Caco-2 (cell line): ENCODE results near the gene RIMBP3C. TPM values are rescaled to one million over a fixed set of nuclear protein-coding genes. Genes with fewer than 3 reads are reported as not detected.
A peak's percentile ranks its signal among the peaks of the same experiment; 100 is the strongest.
"Not testable (repeated sequence)": the region's sequence is repeated elsewhere in the genome, so short reads cannot be mapped to it uniquely, and the experiment has no call there.

Experiments used
- Bru-seq: library from RNA; stranded (reverse); fragments of 400-500 nt; gene quantifications from one replicate; lab custom pipeline; 2021; lab: Mats Ljungman, UMichigan
- BruChase-seq, 2 experiments: library from RNA; stranded (reverse); fragments of 400-500 nt; gene quantifications; one replicate each; lab custom pipeline; 2021; lab: Mats Ljungman, UMichigan
- BruUV-seq: library from RNA; stranded (reverse); fragments of 400-500 nt; replicated peaks from 2 replicates; lab custom pipeline; 2021; lab: Mats Ljungman, UMichigan
- CTCF ChIA-PET: fragments of 300-600 bp; sonication (Branson Sonifier 250); formaldehyde crosslinking; loops from one replicate; lab custom pipeline; 2022; ENCODE audit warnings: antibody characterized with exemption; lab: Charles Lee
- POLR2A ChIA-PET: fragments of 300-600 bp; sonication (Branson Sonifier 250); formaldehyde crosslinking; loops from one replicate; lab custom pipeline; 2022; ENCODE audit warnings: antibody characterized with exemption; lab: Charles Lee
- DNase-seq, 2 experiments: peaks; one replicate each; pipeline versions ENCODE4 v3.0.0 to v3.0.0-alpha.2; 2020 to 2022
- H3K27me3 ChIP-seq: replicated peaks from 2 replicates; pipeline ENCODE4 v1.6.0; 2011; ENCODE audit warnings: low read length; ENCODE audit not compliant: control insufficient read depth, insufficient read depth
- H3K36me3 ChIP-seq: 2 replicates; pipeline ENCODE4 v1.5.1; 2011; ENCODE audit warnings: low read length; ENCODE audit not compliant: control insufficient read depth, insufficient read depth
- H3K4me1 ChIP-seq: fragments of 250-450 bp; sonication (Bioruptor Pico); 2 replicates; pipeline ENCODE4 v1.5.1; 2020; ENCODE audit warnings: mild to moderate bottlenecking
- H3K4me3 ChIP-seq: 2 replicates; pipeline ENCODE4 v1.5.1; 2011; ENCODE audit warnings: low read depth, mild to moderate bottlenecking, control low read depth, low read length
- H3K9me3 ChIP-seq: fragments of 250-450 bp; sonication (Bioruptor Pico); 2 replicates; pipeline ENCODE4 v1.5.1; 2020; ENCODE audit warnings: mild to moderate bottlenecking, moderate library complexity
- H3K27ac Mint-ChIP-seq: one replicate; pipeline ENCODE4 v1.8.0; 2022; ENCODE audit warnings: mixed read lengths; ENCODE audit not compliant: unreplicated experiment
- H3K27me3 Mint-ChIP-seq: one replicate; pipeline ENCODE4 v1.8.0; 2022; ENCODE audit warnings: mixed read lengths; ENCODE audit not compliant: insufficient read depth, unreplicated experiment
- H3K36me3 Mint-ChIP-seq: one replicate; pipeline ENCODE4 v1.8.0; 2022; ENCODE audit warnings: mild to moderate bottlenecking, mixed read lengths; ENCODE audit not compliant: insufficient read depth, unreplicated experiment
- H3K4me1 Mint-ChIP-seq: one replicate; pipeline ENCODE4 v1.8.0; 2022; ENCODE audit warnings: low read depth, mixed read lengths; ENCODE audit not compliant: unreplicated experiment
- H3K4me3 Mint-ChIP-seq: one replicate; pipeline ENCODE4 v1.8.0; 2022; ENCODE audit warnings: mild to moderate bottlenecking, moderate library complexity, mixed read lengths; ENCODE audit not compliant: unreplicated experiment
- H3K9me3 Mint-ChIP-seq: one replicate; pipeline ENCODE4 v1.8.0; 2022; ENCODE audit warnings: mixed read lengths; ENCODE audit not compliant: unreplicated experiment
- intact Hi-C: fragments of 100-400 bp; cut with micrococcal nuclease; formaldehyde crosslinking; loops from one replicate; pipeline ENCODE4 v1.10.0; 2022; ENCODE audit not compliant: unreplicated experiment
- long read RNA-seq: library from polyadenylated mRNA; stranded (forward); transcript quantifications from one replicate; pipeline ENCODE4 v2.0.0, GENCODE V29; 2022
- total RNA-seq: library from RNA; stranded (reverse); gene quantifications from 2 replicates; pipeline ENCODE4 v1.2.3, GENCODE V29; 2022
- TF ChIP-seq, protein P1 (sequence below), 2 experiments: fragments of 200-600 bp in 1 of 2; IDR thresholded peaks; 1 replicate in 1 of 2; 2 replicates in 1 of 2; pipeline versions ENCODE4 v1.5.1 to v1.8.0; 2011 to 2022; ENCODE audit warnings: antibody characterized with exemption in 1 of 2, control low read depth in 1 of 2, inconsistent platforms in 1 of 2, low read depth in 1 of 2, low read length in 1 of 2, mild to moderate bottlenecking in 1 of 2, moderate library complexity in 1 of 2; ENCODE audit not compliant: insufficient read depth in 1 of 2, severe bottlenecking in 1 of 2, unreplicated experiment in 1 of 2

The RIMBP3C gene, protein sequence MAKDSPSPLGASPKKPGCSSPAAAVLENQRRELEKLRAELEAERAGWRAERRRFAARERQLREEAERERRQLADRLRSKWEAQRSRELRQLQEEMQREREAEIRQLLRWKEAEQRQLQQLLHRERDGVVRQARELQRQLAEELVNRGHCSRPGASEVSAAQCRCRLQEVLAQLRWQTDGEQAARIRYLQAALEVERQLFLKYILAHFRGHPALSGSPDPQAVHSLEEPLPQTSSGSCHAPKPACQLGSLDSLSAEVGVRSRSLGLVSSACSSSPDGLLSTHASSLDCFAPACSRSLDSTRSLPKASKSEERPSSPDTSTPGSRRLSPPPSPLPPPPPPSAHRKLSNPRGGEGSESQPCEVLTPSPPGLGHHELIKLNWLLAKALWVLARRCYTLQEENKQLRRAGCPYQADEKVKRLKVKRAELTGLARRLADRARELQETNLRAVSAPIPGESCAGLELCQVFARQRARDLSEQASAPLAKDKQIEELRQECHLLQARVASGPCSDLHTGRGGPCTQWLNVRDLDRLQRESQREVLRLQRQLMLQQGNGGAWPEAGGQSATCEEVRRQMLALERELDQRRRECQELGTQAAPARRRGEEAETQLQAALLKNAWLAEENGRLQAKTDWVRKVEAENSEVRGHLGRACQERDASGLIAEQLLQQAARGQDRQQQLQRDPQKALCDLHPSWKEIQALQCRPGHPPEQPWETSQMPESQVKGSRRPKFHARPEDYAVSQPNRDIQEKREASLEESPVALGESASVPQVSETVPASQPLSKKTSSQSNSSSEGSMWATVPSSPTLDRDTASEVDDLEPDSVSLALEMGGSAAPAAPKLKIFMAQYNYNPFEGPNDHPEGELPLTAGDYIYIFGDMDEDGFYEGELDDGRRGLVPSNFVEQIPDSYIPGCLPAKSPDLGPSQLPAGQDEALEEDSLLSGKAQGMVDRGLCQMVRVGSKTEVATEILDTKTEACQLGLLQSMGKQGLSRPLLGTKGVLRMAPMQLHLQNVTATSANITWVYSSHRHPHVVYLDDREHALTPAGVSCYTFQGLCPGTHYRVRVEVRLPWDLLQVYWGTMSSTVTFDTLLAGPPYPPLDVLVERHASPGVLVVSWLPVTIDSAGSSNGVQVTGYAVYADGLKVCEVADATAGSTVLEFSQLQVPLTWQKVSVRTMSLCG (N-terminal part only)
- total RNA-seq, result 0.12 and 0.39 TPM in 2 replicates
- not detected for Bru-seq, nascent RNA
- BruChase-seq, experiment 1, labeled RNA remaining after a 2-hour chase, result not detected
- BruChase-seq, experiment 2, labeled RNA remaining after a 6-hour chase, result not detected
- long read RNA-seq, result 0 reads

DNA sequence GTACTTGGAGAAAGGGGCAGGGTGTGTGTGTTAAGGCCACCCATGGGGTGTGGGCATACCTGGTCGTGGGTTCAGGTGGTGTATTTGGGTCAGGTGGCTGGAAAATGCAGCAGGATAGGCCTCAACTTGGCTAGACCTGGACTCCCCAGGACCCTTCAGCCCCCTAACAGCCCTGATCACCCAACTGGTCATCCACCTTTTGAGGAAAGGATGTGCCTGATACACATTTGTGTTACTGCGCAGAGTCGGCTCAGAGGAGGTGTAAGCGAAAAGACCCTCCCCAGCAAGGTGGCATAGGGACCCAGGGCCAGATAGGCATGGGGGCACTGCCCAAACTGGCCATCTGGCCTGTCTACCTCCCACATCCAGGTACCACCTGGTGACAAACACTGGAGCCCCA, at the start of gene RIMBP3C:
Gene RIMBP3C, minus strand, starts transcription at position 101 of the 400 bp plus-strand sequence. CDS start 485 bp downstream, outside the sequence.
- CTCF ChIA-PET, H3K4me1 Mint-ChIP-seq, H3K9me3 Mint-ChIP-seq, POLR2A ChIA-PET, intact Hi-C loops, H3K27ac Mint-ChIP-seq, H3K27me3 Mint-ChIP-seq, DNase-seq, H3K4me1 ChIP-seq, H3K4me3 ChIP-seq, H3K36me3 ChIP-seq, BruUV-seq, H3K36me3 Mint-ChIP-seq, H3K27me3 ChIP-seq, H3K4me3 Mint-ChIP-seq, H3K9me3 ChIP-seq: not testable (repeated sequence)

DNA sequence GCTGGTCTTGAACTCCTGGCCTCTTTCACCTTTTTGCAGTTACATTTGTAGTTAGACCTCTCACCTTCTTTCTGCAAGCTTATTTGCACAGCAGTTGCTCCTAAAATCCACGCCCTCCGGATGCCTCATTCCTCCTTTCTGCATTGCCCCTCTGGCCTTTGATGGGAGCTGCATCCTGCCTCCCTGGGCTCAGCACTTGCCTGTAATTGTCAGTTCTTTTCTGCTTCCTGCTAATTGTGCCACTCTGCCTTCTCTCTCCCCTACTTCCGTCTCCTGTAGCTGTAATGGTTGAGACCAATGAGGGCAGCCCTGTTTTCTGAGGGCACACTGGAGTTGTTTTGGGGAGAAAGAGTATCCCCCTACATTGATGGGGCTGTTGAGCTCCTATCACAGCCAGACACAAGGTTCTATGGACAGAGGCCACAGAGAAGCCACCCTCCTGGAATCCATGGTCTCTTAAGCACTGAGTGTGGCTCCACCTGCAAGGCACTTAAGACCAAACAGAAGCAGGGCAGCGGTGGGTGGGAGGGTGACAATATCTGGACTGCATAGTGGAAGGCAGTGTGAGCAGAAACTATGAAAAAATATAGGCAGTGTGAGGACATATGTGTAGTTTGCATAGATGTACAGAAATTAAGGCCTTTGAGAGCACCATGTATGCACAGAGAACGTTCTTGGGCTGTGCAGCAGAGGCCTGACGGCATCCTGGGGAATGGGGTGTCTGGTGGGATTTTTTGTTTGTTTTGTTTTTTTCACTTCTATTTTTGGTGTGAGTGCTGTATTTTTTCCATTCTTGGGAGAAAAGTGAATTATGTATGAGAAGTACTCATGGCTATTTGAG, 48.0 kb upstream of the RIMBP3C start:
- H3K9me3 Mint-ChIP-seq, result no peaks in the 10 kb centered on the region
- Histone ChIP-seq H3K4me3 (no peak overlapping the region), H3K9me3 (no peaks in the 10 kb centered on the region), H3K36me3 (peaks cover 1% of the 10 kb centered on the region; the same call in 1 of the 2 replicates), H3K27me3 (no peaks in the 10 kb centered on the region), H3K4me1 (no peaks in the 10 kb centered on the region)
- no peaks in the 10 kb centered on the region for H3K27me3 Mint-ChIP-seq
- no peak overlapping the region for H3K4me3 Mint-ChIP-seq
- H3K4me1 Mint-ChIP-seq, result peaks cover 7% of the 10 kb centered on the region
- ChIA-PET POLR2A (no interaction called here), CTCF (no interaction called here)
- DNase-seq, result no peak
- intact Hi-C loops, result no loop called here
- TF ChIP-seq, protein P1, sequence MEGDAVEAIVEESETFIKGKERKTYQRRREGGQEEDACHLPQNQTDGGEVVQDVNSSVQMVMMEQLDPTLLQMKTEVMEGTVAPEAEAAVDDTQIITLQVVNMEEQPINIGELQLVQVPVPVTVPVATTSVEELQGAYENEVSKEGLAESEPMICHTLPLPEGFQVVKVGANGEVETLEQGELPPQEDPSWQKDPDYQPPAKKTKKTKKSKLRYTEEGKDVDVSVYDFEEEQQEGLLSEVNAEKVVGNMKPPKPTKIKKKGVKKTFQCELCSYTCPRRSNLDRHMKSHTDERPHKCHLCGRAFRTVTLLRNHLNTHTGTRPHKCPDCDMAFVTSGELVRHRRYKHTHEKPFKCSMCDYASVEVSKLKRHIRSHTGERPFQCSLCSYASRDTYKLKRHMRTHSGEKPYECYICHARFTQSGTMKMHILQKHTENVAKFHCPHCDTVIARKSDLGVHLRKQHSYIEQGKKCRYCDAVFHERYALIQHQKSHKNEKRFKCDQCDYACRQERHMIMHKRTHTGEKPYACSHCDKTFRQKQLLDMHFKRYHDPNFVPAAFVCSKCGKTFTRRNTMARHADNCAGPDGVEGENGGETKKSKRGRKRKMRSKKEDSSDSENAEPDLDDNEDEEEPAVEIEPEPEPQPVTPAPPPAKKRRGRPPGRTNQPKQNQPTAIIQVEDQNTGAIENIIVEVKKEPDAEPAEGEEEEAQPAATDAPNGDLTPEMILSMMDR (IDR thresholded peaks at IDR 0.05; ENCODE audit: insufficient read depth in 1 of 2, low read depth in 1 of 2, low read length in 1 of 2, severe bottlenecking in 1 of 2, unreplicated experiment in 1 of 2), result no peak
- no TSS peak for BruUV-seq
- peaks cover 63% of the 10 kb centered on the region for H3K36me3 Mint-ChIP-seq
- peak overlapping the region; percentile 81 for H3K27ac Mint-ChIP-seq

DNA sequence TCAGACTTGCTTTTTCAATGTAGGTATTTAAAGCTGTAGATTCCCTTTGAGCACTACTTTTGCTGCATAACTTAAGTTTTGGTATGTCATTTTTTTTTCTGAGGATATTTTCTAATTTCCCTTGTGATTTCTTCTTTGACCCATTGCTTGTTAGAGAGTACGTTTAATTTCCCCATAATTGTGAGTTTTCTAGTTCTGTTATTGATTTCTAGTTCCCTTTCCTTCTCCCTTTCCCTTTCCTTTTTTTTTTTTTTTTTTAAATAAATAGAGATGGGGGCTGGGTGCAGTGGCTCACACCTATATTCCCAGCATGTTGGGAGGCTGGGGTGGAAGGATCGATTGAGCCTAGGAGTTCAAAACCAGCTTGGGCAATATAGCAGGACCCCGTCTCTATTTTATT, 47.0 kb upstream of the RIMBP3C start:
- no peaks in the 10 kb centered on the region for H3K4me1 ChIP-seq
- no peaks in the 10 kb centered on the region for H3K27me3 Mint-ChIP-seq
- H3K4me3 ChIP-seq, result no peak overlapping the region
- H3K27ac Mint-ChIP-seq, result no peak overlapping the region
- no peaks in the 10 kb centered on the region for H3K27me3 ChIP-seq
- H3K9me3 ChIP-seq, result no peaks in the 10 kb centered on the region
- intact Hi-C loops, result no loop called here
- no TSS peak for BruUV-seq
- ChIA-PET CTCF (no interaction called here), POLR2A (no interaction called here)
- peaks cover 73% of the 10 kb centered on the region for H3K36me3 Mint-ChIP-seq
- peaks cover 1% of the 10 kb centered on the region; the same call in 1 of the 2 replicates for H3K36me3 ChIP-seq
- H3K4me3 Mint-ChIP-seq, result no peak overlapping the region
- DNase-seq, result no peak
- peaks cover 7% of the 10 kb centered on the region for H3K4me1 Mint-ChIP-seq
- TF ChIP-seq, protein P1 (IDR thresholded peaks at IDR 0.05; ENCODE audit: insufficient read depth in 1 of 2, low read depth in 1 of 2, low read length in 1 of 2, severe bottlenecking in 1 of 2, unreplicated experiment in 1 of 2), result no peak
- H3K9me3 Mint-ChIP-seq, result no peaks in the 10 kb centered on the region

DNA sequence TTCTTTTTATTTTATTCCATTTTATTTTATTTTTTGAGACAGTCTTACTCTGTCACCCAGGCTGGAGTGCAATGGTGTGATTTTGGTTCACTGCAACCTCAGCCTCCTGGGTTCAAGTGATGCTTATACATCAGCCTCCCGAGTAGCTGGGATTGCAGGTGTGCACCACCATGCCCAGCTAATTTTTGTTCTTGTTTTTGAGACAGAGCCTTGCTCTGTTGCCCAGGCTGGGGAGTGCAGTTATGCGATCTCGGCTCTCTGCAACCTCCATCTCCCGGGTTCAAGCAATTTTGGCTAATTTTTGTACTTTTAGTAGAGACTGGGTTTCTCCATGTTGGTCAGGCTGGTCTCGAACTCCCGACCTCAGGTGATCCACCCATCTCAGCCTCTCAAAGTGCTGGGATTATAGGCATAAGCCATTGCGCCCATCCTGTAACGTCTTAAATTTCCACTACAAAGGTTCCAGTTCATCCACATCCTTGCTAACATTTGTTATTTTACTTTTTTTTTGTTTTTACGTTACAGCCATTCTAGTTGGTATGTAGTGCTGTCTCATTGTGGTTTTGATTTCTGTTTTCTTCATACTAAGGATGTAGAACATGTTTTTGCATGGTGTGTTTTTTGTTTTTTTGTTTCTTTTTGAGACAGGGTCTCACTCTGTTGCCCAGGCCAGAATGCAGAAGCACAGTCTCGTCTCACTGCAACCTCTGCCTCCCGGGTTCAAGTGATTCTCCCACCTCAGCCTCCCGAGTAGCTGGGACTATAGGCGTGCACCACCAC, 45.3 kb upstream of the RIMBP3C start:
- H3K36me3 Mint-ChIP-seq, result peaks cover 68% of the 10 kb centered on the region
- DNase-seq, H3K36me3 ChIP-seq, H3K9me3 Mint-ChIP-seq, POLR2A ChIA-PET, H3K4me1 Mint-ChIP-seq, H3K4me3 ChIP-seq, H3K27me3 Mint-ChIP-seq, H3K4me3 Mint-ChIP-seq, BruUV-seq, H3K9me3 ChIP-seq, H3K4me1 ChIP-seq, H3K27me3 ChIP-seq, intact Hi-C loops, H3K27ac Mint-ChIP-seq: not testable (repeated sequence)
- CTCF ChIA-PET, result interaction anchor here (1.1 kb wide), 1 partner anchor 45 kb away, joined by 3 read pairs; no protein-coding TSS in a partner anchor
